Tibial artery (tissue), 4 donors: Measurements from ENCODE around the gene NOL9.

Source experiments
- DNase-seq, 2 donors: peaks; one replicate each; pipeline ENCODE4 v3.0.0-alpha.2; 2019
- H3K27ac ChIP-seq, 2 donors: fragments of 200-600 bp; sonication (generic) in 1 of 2; 1 replicate in 1 of 2; 2 replicates in 1 of 2; pipeline ENCODE4 v1.5.1; 2018 to 2019; ENCODE audit warnings: mild to moderate bottlenecking in 1 of 2
- H3K27me3 ChIP-seq, 2 donors: fragments of 200-600 bp; sonication (generic) in 1 of 2; one replicate each; pipeline versions ENCODE4 v1.5.1 to v1.6.0; 2016 to 2019
- H3K36me3 ChIP-seq, 3 donors: fragments of 200-600 bp; sonication (generic) in 2 of 3; one replicate each; pipeline ENCODE4 v1.5.1; 2016 to 2019; ENCODE audit warnings: mild to moderate bottlenecking in 2 of 3
- H3K4me1 ChIP-seq, 4 donors: fragments of 200-600 bp; sonication (generic) in 2 of 4; 1 replicate in 3 of 4; 2 replicates in 1 of 4; pipeline ENCODE4 v1.5.1; 2016 to 2019
- H3K4me3 ChIP-seq, 2 donors: fragments of 200-600 bp; sonication (generic) in 1 of 2; 1 replicate in 1 of 2; 2 replicates in 1 of 2; pipeline ENCODE4 v1.5.1; 2018 to 2019; ENCODE audit warnings: mild to moderate bottlenecking in 2 of 2
- H3K9me3 ChIP-seq, 3 donors: fragments of 200-600 bp; sonication (generic) in 1 of 3; one replicate each; pipeline ENCODE4 v1.5.1; 2016 to 2019
- CTCF ChIP-seq, 2 experiments: fragments of 200-600 bp in 1 of 2; fragments of 450-650 bp in 1 of 2; IDR thresholded peaks; one replicate each; pipeline ENCODE4 v1.5.1; 2017 to 2019; ENCODE audit warnings: antibody characterized with exemption in 2 of 2, mild to moderate bottlenecking in 1 of 2, moderate library complexity in 1 of 2
- intact Hi-C: fragments of 100-400 bp; cut with DNase I; formaldehyde crosslinking; loops from one replicate; pipeline ENCODE4 v1.15.0; 2023; ENCODE audit warnings: low total_unique reads

NOL9 gene

GRCh38 chr1:6574025-6574620, 19.8 kb upstream of the NOL9 start:
- intact Hi-C loops, result no loop called here
- TF ChIP-seq CTCF (IDR thresholded peaks at IDR 0.05), result no peak
- Histone ChIP-seq H3K4me3 (no peak overlapping the region), H3K9me3 (peaks cover 0 to 6% (median 0%) of the 10 kb centered on the region in 3 donors), H3K27ac (no peak overlapping the region), H3K36me3 (no peaks in the 10 kb centered on the region), H3K27me3 (peaks cover 0 to 2% of the 10 kb centered on the region in 2 donors), H3K4me1 (peaks cover under 1 to 7% (median 3%) of the 10 kb centered on the region in 4 donors)
- no peak for DNase-seq

DNA sequence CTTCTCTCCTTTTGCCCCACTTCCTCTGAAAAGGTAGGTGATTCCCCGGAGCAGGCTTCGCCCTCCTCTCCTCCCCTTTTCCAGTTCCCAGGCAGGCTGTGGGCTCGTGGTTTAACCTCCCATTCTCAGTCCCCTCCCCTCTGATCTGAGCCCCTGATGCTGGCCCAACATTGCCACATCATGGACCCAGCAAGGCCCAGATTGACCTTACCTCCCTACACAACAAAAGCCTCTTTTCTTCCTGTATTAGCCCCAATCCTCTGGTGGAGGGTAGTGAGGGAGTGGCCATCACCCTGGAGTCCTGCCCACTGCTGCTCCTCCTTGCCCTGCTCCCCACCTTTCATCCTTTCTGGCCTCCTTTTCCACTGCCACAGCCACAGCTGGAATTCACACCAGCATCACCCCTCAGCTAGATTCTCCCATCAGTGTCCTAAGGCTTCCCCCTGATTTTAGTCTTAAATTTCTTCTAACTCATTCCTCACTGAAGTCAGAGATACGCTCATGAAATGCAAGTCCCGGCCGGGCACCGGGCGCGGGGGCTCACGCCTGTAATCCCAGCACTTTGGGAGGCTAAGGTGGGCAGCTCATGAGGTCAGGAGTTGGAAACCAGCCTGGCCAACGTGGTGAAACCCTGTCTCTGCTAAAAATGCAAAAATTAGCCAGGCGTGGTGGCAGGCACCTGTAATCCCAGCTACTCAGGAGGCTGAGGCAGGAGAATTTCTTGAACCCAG, 18.5 kb upstream of the NOL9 start:
- intact Hi-C loops, result no loop called here
- Histone ChIP-seq H3K9me3 (peaks cover 0 to 6% (median 0%) of the 10 kb centered on the region in 3 donors), H3K4me3 (no peak overlapping the region), H3K27me3 (peaks cover 0 to 2% of the 10 kb centered on the region in 2 donors), H3K4me1 (no peaks in the 10 kb centered on the region), H3K36me3 (no peaks in the 10 kb centered on the region), H3K27ac (no peak overlapping the region)
- DNase-seq, result no peak
- TF ChIP-seq CTCF (IDR thresholded peaks at IDR 0.05), result no peak

- no peak for DNase-seq
- no peaks in the 10 kb centered on the region for H3K4me1 ChIP-seq
- H3K27ac ChIP-seq, result no peak overlapping the region
- H3K27me3 ChIP-seq, result peaks cover 0 to 2% of the 10 kb centered on the region in 2 donors
- TF ChIP-seq CTCF (IDR thresholded peaks at IDR 0.05), result no peak
- H3K4me3 ChIP-seq, result no peak overlapping the region
- H3K9me3 ChIP-seq, result peaks cover 0 to 6% (median 0%) of the 10 kb centered on the region in 3 donors
- intact Hi-C loops, result no loop called here
- no peaks in the 10 kb centered on the region for H3K36me3 ChIP-seq
These were observed 16.7 kb upstream of the NOL9 start for GRCh38 chr1:6570987-6571386.

DNA sequence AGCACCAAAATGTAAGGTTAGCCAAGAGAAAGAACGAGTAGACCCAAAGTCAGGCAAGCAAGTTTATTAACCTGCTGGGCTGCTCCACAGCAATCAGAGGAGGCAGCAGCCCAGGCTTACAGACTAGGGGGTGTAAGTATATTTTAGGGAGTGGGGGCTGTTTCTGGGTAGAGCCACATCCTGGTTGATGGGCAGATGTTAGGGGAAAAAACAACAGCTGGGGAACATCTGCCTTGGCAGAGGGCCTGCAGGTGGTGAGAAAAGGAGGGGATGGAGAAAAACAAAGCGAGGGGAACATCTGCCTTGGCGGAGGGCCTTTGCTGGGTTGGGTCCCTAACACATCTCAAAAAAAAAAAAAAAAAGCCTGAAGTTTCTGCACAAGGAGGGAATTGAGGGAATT, 15.8 kb upstream of the NOL9 start:
- H3K4me1 ChIP-seq, result no peaks in the 10 kb centered on the region
- no peak overlapping the region for H3K4me3 ChIP-seq
- H3K36me3 ChIP-seq, result no peaks in the 10 kb centered on the region
- H3K9me3 ChIP-seq, result peaks cover 0 to 6% (median 0%) of the 10 kb centered on the region in 3 donors
- no peak for TF ChIP-seq CTCF (IDR thresholded peaks at IDR 0.05)
- DNase-seq, result no peak
- no peak overlapping the region for H3K27ac ChIP-seq
- intact Hi-C loops, result no loop called here
- peaks cover 0 to 4% of the 10 kb centered on the region in 2 donors for H3K27me3 ChIP-seq

DNA sequence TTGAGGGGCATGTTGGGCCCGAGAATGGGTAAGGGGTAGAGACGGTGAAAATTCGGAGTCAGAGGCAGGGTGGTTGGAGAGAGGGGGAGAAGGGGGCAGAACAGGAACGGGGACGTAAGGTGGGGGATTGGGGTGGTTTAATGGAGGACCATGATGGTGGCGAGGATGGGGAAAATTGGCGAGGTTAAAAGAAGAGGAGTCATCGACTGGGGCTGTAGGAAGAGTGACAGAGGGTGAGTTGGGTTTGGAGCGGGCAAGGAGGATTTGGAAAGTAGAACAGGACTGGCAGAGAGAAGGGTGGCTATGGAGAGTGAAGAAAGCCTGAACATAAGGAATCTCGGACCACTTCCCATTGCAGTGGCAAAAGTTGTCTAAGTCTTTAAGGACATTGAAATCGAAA, 14.7 kb upstream of the NOL9 start:
- Histone ChIP-seq H3K9me3 (peaks cover 0 to 6% (median 0%) of the 10 kb centered on the region in 3 donors), H3K4me3 (no peak overlapping the region), H3K36me3 (no peaks in the 10 kb centered on the region), H3K4me1 (no peaks in the 10 kb centered on the region), H3K27me3 (peaks cover 0 to 3% of the 10 kb centered on the region in 2 donors), H3K27ac (no peak overlapping the region)
- no peak for DNase-seq
- TF ChIP-seq CTCF (IDR thresholded peaks at IDR 0.05), result no peak
- intact Hi-C loops, result no loop called here
